HG03060 (cell line): ENCODE data around the gene PCBP2.
"Not testable (repeated sequence)": the region's sequence is repeated elsewhere in the genome, so short reads cannot be mapped to it uniquely, and the experiment has no call there.

Experiments used
- ATAC-seq: cut with Tn5 transposase; IDR thresholded peaks from one replicate; pipeline ENCODE4 v1.9.1; 2021; ENCODE audit warnings: low read depth, moderate number of reproducible peaks; ENCODE audit not compliant: unreplicated experiment

PCBP2 gene

DNA sequence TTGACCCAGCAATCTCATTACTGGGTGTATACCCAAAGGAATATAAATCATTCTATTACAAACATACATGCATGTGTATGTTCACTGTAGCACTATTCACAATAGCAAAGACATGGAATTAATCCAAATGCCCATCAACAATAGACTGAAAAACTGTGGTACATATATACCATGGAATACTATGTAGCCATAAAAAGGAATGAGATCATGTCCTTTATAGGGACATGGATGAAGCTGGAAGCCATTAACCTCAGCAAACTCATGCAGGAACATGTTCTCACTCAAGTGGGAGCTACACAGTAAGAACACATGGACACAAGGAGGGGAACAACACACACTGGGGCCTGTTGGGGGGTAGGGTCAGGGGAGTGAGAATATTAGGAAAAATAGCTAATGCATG, 12.3 kb upstream of the PCBP2 start:
- not testable (repeated sequence) for ATAC-seq

DNA sequence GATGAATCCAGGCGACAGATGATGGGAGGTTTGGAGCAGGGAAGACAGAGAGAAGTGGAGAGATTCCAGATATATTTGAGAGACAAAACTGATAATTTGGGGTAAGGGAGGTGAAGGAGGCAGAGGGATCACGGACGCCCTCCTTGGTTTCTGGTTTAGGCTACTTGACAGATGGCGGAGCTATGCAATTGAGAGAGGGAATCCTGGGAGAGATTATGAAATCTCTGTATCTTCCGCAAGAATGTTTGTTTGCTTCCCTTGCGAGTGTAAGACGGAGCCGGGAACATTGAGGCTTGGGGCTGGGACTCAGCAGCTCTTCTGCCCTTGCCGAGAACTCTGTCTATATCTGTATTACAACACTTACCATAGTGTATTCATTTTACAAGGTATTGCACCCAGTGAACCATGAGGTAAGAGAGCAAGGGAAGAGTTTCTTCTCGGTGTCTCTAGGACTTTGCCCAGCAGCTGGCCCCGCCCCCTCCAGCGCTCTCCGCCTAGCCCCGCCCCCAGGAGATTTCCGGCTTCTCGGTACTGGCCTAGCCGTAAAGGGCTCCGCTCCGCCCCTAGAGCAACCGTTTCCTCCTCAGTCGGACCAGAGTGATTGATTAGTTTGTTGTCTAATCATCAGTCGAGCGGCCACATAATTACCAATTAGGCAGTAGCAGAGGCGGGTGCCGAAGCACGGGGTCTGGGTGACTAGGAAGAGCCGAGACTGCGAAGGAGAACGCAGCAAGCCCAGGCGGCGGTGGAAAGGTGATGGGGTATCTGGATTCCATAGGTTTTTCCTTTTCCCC, 10.7 kb upstream of the PCBP2 start, which contains the start of gene PRR13:
Gene PRR13, plus strand, starts transcription at position 695 of the 794 bp plus-strand sequence. CDS start 981 bp downstream, outside the sequence.
- peak; percentile 94 for ATAC-seq

DNA sequence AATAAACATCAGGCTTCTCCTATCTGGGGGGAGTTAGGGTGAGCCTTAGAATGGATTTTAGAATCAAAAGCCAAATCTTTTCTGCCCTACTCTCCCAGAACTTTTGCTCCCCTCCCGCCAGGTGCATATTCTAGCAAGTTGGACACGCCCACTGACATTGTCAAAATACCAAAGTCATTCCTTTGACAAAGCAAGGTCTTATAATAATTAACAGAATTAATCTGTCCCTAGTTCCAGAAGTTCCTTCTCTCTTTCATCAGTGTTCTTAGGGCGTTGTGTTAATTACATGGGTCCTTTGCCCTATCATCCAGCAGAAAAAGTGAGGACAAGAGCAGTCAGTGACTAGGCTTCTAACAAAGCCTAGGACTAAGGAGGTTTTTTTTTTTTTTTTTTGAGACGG, 7.9 kb upstream of the PCBP2 start:
- ATAC-seq, result no peak

DNA sequence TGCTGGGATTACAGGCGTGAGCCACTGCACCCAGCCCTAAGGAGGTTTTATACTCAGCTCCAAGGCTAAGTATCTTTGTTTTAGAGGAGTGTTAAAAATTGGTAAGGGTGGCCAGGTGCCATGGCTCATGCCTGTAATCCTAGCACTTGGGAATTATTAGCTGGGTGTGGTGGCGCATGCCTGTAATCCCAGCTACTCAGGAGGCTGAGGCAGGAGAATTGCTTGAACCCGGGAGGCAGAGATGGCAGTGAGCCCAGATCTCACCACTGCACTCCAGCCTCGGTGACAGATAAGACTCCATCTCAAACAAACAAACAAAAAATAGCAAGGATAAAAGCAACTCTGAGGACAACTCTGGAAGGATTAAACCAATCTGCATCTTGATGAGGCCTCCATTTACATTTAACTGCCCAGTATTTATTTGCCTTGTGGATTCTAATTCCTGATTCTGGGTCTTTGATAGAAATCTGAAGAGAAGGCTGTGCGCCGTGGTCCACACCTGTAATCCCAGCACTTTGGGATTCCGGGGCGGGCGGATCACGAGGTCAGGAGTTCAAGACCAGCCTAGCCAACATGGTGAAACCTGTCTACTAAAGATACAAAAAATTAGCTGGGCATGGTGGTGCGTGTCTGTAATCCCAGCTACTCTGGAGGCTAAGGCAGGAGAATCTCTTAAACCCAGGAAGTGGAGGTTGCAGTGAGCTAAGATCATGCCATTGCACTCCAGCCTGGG, 7.1 kb upstream of the PCBP2 start:
- ATAC-seq, result not testable (repeated sequence)

DNA sequence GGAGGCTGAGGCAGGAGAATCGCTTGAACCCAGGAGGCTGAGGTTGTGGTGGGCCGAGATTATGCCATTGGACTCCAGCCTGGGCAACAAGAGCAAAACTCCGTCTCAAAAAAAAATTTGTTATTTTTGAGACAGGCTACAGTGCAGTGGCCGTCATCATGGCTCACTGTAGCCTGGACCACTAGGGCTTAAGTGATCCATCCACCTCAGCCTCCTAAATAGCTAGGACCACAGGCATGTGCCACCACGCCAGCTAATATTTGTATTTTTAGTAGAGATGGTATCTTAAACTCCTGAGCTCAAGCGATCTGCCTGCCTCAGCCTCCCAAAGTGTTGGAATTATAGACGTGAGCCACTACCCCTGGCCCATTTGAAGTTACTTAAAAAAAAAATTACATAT, 966 bp upstream of the PCBP2 start:
- no peak for ATAC-seq

DNA sequence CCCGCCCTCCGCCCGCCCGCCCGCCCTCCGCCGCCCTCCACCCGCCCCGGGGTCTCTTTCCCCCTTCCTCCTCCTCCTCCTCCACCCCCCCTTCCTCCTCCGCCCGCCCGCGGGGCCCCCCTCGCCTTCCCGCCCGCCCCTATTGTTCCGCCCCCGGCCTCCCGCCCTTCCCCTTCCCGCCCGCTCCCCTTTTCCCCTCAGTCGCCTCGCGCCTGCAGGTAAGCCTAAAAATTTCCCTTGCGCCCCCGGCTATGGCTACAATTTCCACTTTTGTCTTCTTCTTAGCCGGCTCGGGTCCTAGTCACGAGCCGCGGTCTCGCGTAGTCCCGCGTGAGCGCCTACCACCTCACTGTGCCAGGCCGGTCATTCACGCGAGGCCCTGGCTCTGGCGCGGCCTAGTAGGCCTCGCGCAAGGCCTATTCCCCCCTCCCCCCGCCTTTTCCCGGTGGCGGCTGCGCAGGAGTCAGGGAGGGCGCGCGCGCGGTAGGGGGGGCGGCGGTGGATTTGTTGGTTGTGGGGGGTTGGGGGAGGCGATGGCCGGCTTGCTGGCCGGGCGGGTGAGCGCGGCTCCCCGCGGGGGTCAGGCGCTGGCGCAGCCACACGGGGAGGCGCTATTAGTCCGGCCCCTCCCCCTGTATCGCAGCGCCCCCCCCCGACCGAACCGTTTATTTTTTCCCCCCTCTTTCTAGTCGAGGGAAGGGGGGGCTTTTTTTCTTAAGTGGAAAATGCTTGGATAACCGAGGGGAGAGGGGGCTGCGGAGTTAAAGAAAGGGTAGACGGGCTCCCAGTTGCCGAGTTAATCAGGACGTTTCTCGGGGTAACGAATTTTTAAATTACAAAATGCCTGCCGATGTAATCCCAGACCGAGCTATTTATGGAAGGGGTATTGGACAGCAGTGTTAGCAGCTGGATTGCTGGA, 516 bp downstream of the PCBP2 start:
- ATAC-seq, result no peak

DNA sequence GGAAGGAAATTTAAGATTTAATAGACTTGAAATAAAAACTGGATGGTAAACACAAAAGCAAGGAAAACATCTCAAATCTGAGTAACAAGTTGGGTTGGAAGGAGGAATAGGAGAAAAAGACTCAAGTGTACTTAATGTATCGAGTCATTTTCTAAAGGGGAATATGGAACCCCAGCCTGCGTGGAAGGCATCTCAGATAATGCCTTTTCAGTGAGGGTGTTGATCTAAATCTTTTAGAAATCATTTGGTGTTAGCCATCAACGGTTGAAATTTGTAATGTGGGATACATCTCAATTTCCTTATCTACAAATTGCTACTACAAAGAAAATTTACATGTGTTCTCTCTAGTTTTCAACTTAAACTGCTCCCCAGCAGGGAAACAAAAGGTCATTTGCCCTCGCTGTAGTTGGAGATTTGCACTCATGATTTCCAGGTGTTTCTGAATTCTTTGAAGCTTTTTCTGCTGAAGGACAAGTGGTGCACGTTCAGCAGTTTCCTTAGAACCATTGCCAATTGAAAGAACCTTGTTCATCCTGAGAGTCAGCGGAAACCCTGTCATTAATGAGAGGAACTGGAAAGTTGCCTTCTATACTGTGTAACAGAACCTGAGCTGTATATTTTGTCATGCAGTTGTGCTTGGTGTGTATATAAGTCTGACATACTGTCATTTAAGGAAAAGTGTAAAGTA, 2.2 kb downstream of the PCBP2 start:
- no peak for ATAC-seq

DNA sequence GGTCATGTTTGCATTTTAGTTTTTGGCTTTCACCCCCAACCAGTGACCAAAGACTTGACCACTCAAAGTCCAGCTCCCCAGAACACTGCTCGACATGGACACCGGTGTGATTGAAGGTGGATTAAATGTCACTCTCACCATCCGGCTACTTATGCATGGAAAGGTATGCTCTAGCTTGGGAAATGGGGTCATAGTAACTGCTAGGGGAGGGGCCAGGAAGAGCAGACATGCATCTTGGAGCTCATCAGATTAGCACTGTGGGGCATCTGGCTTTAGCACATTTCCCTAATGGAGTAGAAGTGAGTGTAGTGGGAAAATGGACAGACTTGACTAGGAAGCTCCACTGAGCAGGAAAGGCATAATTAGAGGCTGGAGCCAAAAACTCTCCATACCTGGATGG, 2.8 kb downstream of the PCBP2 start:
- ATAC-seq, result no peak

DNA sequence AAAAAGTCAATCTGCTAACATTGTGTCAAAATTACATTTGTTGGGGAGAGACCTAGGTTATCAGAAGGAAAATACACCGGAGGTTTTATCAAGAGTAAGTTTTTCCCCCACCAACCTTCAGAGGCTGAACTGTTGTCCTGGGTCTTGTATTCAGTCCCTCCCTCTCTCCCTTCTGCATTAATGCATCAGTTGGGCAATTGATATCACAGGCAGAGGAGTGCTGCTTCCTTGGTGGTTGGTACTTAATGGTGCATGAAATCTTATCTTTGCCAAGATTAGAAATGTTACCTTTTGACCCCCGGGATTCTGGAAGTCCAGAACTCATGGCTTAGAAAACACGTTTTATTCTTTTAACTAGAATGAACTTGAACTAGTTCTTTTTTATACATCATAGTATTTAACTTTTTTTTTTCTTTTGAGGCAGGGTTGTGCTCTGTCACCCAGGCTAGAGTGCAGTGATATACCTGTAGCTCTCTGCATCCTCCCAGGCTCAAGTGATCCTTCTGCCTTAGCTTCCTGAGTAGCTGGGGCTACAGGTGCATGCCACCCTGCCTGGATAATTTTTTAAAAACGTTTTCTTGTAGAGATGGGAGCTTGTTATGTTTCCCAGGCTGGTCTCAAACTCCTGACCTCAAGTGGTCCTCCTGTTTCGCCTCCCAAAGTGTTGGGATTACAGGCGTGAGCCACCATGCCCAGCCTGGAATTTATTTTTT, 4.9 kb downstream of the PCBP2 start:
- no peak for ATAC-seq

DNA sequence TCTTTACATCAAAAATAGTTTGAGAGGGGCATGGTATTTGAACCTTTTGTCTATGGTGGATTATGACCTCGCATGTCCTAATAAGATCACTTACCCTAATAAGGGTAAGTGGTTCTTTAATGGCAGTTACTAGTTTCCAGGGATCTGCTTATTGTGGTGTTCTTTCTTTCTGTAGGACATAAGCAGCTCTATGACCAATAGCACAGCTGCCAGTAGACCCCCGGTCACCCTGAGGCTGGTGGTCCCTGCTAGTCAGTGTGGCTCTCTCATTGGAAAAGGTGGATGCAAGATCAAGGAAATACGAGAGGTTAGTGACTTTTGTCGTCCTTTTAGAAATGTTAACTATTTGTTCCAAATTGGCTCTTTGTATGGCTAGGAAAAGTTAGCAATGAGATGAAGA, 7.2 kb downstream of the PCBP2 start:
- ATAC-seq, result no peak

DNA sequence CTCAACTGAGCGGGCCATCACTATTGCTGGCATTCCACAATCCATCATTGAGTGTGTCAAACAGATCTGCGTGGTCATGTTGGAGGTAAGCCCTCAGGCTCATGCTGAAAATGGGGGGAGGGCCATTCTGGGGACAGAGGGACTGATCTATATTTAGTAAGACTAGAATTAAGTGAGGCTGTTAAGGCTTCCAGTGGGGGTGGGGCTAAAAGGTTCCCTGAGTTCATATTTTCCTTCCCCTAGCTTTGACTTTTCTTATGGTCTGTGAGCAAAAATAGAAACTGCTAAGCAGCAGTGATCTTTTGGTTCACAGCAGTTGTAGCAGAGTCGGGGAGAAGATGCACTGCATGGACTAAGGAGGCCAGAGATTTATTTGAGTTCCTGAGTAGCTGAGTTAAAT, 9.2 kb downstream of the PCBP2 start:
- no peak for ATAC-seq

DNA sequence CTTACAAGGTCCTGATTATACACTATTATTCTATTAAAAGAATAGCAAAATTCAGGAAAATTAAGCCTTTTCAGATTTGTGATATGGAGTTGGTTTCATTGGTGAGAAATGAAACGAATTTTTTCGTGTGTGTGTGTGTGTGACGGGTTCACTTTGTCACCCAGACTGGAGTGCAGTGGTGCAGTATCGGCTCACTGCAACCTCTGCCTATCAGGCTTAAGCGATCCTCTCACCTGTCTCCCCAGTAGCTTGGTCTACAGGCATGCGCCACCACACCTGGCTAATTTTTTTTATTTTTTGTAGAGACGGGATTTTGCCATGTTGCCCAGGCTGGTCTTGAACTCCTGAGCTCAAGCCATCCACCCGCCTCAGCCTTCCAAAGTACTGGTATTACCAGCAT, 9.7 kb downstream of the PCBP2 start:
- ATAC-seq, result no peak

DNA sequence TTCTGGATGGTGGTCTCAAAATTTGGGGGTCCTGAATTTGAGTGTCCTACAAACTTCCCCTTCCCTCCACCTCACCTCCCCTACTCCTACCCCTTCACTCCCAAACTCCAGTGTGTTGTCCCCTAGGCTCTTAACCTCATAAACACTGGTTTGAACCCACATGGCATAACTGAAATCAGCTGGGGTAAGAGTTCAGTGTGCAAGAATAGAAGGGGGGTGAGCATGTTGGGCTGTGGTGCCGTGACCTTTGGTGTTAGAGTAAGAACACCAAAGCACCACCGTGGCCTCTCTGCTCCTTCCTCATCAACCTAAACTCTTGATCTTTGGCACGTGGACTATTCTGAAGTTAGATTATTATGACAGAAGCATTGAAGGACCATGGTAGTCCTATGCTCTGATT, 11.0 kb downstream of the PCBP2 start:
- ATAC-seq, result no peak

DNA sequence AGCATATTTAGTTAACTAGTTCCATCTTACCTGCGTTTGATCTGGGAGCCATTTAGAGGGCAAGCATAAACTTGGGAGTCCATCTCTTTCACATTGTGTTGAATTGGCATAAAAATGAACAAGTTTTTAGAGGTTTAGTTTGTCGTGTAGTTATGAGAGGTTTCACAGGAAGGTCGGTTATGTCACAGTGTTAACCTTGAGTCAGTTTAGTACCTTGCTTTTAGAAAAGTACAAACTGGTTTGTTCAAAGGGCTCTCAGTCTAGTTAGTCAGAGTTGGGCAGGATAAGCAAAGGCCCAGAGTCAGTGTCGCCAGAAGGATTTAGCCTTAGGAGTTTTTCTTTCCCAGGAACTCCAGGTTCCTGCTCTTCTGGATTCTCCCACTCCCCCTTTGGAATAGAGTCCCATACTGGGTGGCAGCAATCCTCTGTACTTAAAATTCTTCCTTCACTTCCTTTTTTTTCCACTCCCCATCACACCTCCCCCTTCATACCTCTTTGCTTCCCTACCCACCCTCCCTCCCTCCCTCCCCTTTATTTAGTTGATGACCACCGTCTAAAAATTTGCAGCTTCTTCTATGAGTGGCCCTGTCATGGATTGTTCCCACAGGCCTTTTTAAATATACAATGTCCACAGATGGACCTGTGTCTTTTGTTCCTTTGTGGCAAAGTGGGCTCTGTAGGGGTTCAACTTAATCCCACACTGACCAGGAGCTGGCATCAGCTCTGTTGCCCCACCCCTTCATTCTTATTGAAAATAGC, 12.1 kb downstream of the PCBP2 start:
- no peak for ATAC-seq

DNA sequence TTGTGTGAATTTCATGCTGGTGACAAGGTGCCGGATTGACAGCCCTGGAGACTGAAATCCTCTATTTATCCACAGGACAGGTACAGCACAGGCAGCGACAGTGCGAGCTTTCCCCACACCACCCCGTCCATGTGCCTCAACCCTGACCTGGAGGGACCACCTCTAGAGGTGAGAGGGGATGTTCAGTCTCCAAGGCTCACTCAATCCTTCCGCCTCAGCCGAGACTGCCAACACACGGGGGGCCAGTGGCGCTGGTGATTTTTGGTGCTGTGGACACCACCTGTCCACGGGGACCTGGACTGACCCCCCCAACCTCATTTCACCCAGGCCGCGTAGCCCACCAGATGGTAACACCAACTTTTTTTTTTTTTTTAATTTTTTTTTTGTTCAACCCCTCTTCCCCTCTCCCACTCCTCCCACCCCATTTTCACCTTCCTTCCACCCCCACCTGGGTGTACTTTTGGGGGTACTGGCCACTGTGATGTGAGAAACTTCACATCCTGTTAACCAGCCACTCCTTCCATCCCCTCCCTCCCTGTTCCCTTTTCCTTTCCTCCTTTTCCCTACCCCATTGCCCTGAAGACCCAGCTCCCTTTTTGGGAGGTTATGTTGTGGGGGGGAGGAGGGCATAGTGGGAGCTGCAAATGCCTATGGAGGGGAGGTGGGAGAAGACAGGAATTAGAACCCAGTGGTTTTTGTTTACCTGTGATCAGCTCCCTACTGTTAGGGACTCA, 12.9 kb downstream of the PCBP2 start:
- ATAC-seq, result no peak

DNA sequence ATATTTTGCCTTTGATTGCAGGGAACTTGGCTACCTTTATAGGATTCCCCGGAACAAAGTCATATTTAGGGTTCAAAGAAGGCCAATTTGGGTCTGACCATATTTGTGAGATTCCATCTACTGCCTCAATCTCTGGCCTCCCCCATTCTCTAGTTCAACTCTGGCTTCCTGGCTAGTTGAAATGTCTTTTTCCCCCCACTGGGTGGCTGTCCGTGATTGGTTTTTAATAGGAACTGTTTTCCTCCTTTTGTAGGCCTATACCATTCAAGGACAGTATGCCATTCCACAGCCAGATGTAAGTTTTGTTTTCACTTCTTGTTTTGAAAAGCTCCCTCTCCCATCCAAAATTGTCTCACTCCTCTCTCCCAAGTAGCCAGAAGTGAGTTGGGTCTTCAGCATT, 13.8 kb downstream of the PCBP2 start:
- no peak for ATAC-seq

DNA sequence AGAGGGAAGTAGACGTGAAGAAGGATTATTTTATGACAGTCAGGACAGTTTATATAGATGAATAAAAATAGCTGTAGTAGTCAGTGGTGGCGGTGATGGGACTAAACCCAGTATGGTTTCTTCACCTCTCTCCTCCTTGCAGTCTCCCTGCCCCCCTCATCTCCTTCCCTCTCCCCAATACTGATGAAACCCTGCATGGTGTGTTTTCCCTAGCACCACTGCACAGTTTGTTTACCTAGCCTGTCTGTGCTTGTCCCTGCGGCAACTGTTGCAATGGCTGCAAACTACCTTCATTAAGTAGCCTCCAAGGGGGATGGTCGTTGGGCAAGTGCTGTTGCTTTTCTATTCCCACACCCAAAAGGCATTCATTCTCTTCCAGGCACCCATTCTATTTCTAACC, 14.7 kb downstream of the PCBP2 start:
- ATAC-seq, result no peak

DNA sequence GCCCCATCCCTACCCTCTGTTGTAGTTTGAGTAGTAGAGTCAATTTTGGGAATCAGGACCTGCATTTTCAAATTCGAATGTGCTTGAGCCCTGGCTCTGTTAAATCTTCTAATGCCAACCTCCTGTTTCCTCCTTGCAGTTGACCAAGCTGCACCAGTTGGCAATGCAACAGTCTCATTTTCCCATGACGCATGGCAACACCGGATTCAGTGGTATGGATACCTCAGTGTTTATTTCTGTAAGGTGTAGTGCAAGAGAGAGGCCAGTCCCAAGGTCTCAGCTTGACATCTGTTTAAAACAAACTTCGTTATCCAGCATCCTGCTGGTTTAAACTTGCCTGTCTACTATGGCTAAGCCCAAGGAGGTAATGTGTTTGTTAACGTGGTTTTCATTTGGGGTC, 15.2 kb downstream of the PCBP2 start:
- no peak for ATAC-seq
